Colonic mucosa (tissue), 4 donors: ENCODE results near the gene ACP7. TPM values are rescaled to one million over a fixed set of nuclear protein-coding genes. Genes with fewer than 3 reads are reported as not detected.
"Not testable (repeated sequence)": the region's sequence is repeated elsewhere in the genome, so short reads cannot be mapped to it uniquely, and the experiment has no call there.

Experiments used
- DNase-seq: peaks from one replicate; pipeline ENCODE4 v3.0.0-alpha.2; 2020
- H3K27ac ChIP-seq: fragments of 200-600 bp; one replicate; pipeline ENCODE4 v1.8.0; 2021
- H3K27me3 ChIP-seq: fragments of 200-600 bp; one replicate; pipeline ENCODE4 v1.8.0; 2021
- H3K36me3 ChIP-seq: fragments of 200-600 bp; one replicate; pipeline ENCODE4 v1.8.0; 2021
- H3K4me1 ChIP-seq: fragments of 200-600 bp; one replicate; pipeline ENCODE4 v1.8.0; 2021; ENCODE audit warnings: mild to moderate bottlenecking
- H3K4me3 ChIP-seq: fragments of 200-600 bp; one replicate; pipeline ENCODE4 v1.8.0; 2021
- H3K9ac ChIP-seq, 2 donors: one replicate each; pipeline ENCODE4 v1.7.0; 2013; ENCODE audit warnings: control low read depth in 2 of 2, low read depth in 2 of 2, low read length in 2 of 2
- H3K9me3 ChIP-seq: fragments of 200-600 bp; one replicate; pipeline ENCODE4 v1.8.0; 2021
- CTCF ChIP-seq: fragments of 200-600 bp; IDR thresholded peaks from one replicate; pipeline ENCODE4 v1.8.0; 2022; ENCODE audit warnings: antibody characterized with exemption, mild to moderate bottlenecking
- intact Hi-C: fragments of 100-400 bp; cut with DNase I; formaldehyde crosslinking; loops from one replicate; pipeline ENCODE4 v1.14.1; 2022
- total RNA-seq, 2 donors: library from RNA; stranded (reverse); fragmentation: NEBNext Ultra II Directional in 1 of 2; extraction: Animal tissue kit (Norgen Biotek cat#: 25700) in 1 of 2; gene quantifications; one replicate each; pipeline ENCODE4 v1.2.1, GENCODE V29; 2021
- donor health status: healthy.
- donor health status: DM: no; HTN: no; CAD: no.
- donor health status: DM: no; HTN: no; CAD: no.

Gene ACP7
- total RNA-seq, 2 donors from 2014 or later = not detected

- no peak overlapping the region for H3K27ac ChIP-seq
- H3K4me1 ChIP-seq = no peaks in the 10 kb centered on the region
- no peak overlapping the region for H3K4me3 ChIP-seq
- no peak for DNase-seq
- H3K27me3 ChIP-seq = no peaks in the 10 kb centered on the region
- no peaks in the 10 kb centered on the region for H3K36me3 ChIP-seq
- intact Hi-C loops = no loop called here
- TF ChIP-seq CTCF = no peak
- no peak overlapping the region for H3K9ac ChIP-seq
- H3K9me3 ChIP-seq = no peaks in the 10 kb centered on the region
These were observed 27.5 kb downstream of the ACP7 start for GRCh38 chr19:39111593-39112199.

GRCh38 chr19:39112338-39112890, 28.2 kb downstream of the ACP7 start:
- Histone ChIP-seq H3K4me3 (no peak overlapping the region), H3K9me3 (no peaks in the 10 kb centered on the region), H3K4me1 (no peaks in the 10 kb centered on the region), H3K36me3 (no peaks in the 10 kb centered on the region), H3K27me3 (no peaks in the 10 kb centered on the region), H3K9ac (no peak overlapping the region), H3K27ac (no peak overlapping the region)
- intact Hi-C loops = no loop called here
- TF ChIP-seq CTCF = no peak
- DNase-seq = no peak

- intact Hi-C loops = no loop called here
- no peak for DNase-seq
- H3K36me3 ChIP-seq = no peaks in the 10 kb centered on the region
- H3K27me3 ChIP-seq = no peaks in the 10 kb centered on the region
- no peak overlapping the region for H3K27ac ChIP-seq
- no peaks in the 10 kb centered on the region for H3K4me1 ChIP-seq
- H3K9ac ChIP-seq = no peak overlapping the region
- H3K9me3 ChIP-seq = no peaks in the 10 kb centered on the region
- H3K4me3 ChIP-seq = no peak overlapping the region
- TF ChIP-seq CTCF = no peak
These were observed 29.0 kb downstream of the ACP7 start for GRCh38 chr19:39113199-39113598.

- H3K36me3 ChIP-seq = no peaks in the 10 kb centered on the region
- H3K27me3 ChIP-seq = no peaks in the 10 kb centered on the region
- no peak for DNase-seq
- intact Hi-C loops = no loop called here
- no peaks in the 10 kb centered on the region for H3K9me3 ChIP-seq
- no peak overlapping the region for H3K4me3 ChIP-seq
- H3K9ac ChIP-seq = no peak overlapping the region
- TF ChIP-seq CTCF = no peak
- no peak overlapping the region for H3K27ac ChIP-seq
- H3K4me1 ChIP-seq = no peaks in the 10 kb centered on the region
These were observed 31.1 kb downstream of the ACP7 start for GRCh38 chr19:39115105-39115847.

- H3K4me3 ChIP-seq, H3K36me3 ChIP-seq, H3K9ac ChIP-seq, intact Hi-C loops, H3K27me3 ChIP-seq, H3K27ac ChIP-seq, DNase-seq, H3K9me3 ChIP-seq, H3K4me1 ChIP-seq: not testable (repeated sequence)
These were observed 32.9 kb downstream of the ACP7 start for GRCh38 chr19:39117023-39117422.

GRCh38 chr19:39119830-39120229, 35.7 kb downstream of the ACP7 start:
- DNase-seq = no peak
- no peak overlapping the region for H3K4me3 ChIP-seq
- no peaks in the 10 kb centered on the region for H3K4me1 ChIP-seq
- H3K27me3 ChIP-seq = no peaks in the 10 kb centered on the region
- intact Hi-C loops = loop anchor here (2.0 to 5.0 kb wide), 2 partner anchors 67 to 207 kb away; no protein-coding TSS in a partner anchor
- H3K9ac ChIP-seq = no peak overlapping the region
- TF ChIP-seq CTCF = no peak
- H3K27ac ChIP-seq = no peak overlapping the region
- no peaks in the 10 kb centered on the region for H3K36me3 ChIP-seq
- no peaks in the 10 kb centered on the region for H3K9me3 ChIP-seq
